Epithelial cell of prostate (primary cell): ENCODE data around the gene MTA2.
"Not testable (repeated sequence)": the region's sequence is repeated elsewhere in the genome, so short reads cannot be mapped to it uniquely, and the experiment has no call there.

Experiments used
- DNase-seq: peaks from one replicate; pipeline ENCODE4 v3.0.0-alpha.2; 2011; ENCODE audit warnings: low read depth, low spot score
- H3K27ac ChIP-seq: fragments of 450-650 bp; 2 replicates; pipeline ENCODE4 v1.5.1; 2017; ENCODE audit warnings: mild to moderate bottlenecking

MTA2 gene

GRCh38 chr11:62593434-62594044 lies 8.1 kb downstream of the MTA2 start:
- no peak overlapping the region for H3K27ac ChIP-seq
- DNase-seq: peak; percentile 48

- DNase-seq: no peak
- H3K27ac ChIP-seq: peak overlapping the region; percentile 81
These were observed 8.7 kb downstream of the MTA2 start for GRCh38 chr11:62592989-62593421.

- no peak for DNase-seq
- H3K27ac ChIP-seq: peak overlapping the region; percentile 81
These were observed 9.4 kb downstream of the MTA2 start for GRCh38 chr11:62592146-62592815.

- H3K27ac ChIP-seq: peak within 1 kb of the TSS; percentile 81
- peak; percentile 98 for DNase-seq
These were observed 10.1 kb downstream of the MTA2 start, which contains the start of gene TUT1 for GRCh38 chr11:62591448-62592145. Gene TUT1, minus strand, starts transcription at chr11:62591523. Its CDS starts 38 bp downstream, at chr11:62591485.

GRCh38 chr11:62588966-62589637 lies 12.6 kb downstream of the MTA2 start:
- no peak overlapping the region for H3K27ac ChIP-seq
- DNase-seq: no peak

GRCh38 chr11:62585356-62585755 lies 16.3 kb downstream of the MTA2 start:
- H3K27ac ChIP-seq: peak overlapping the region; percentile 28
- not testable (repeated sequence) for DNase-seq

GRCh38 chr11:62581735-62582134 lies 19.9 kb downstream of the MTA2 start:
- H3K27ac ChIP-seq, DNase-seq: not testable (repeated sequence)

- no peak for DNase-seq
- no peak overlapping the region for H3K27ac ChIP-seq
These were observed 20.5 kb downstream of the MTA2 start for GRCh38 chr11:62580959-62581715.

GRCh38 chr11:62579252-62579651 lies 22.4 kb downstream of the MTA2 start:
- H3K27ac ChIP-seq: no peak overlapping the region
- DNase-seq: no peak

- no peak overlapping the region for H3K27ac ChIP-seq
- DNase-seq: no peak
These were observed 23.1 kb downstream of the MTA2 start for GRCh38 chr11:62578541-62578940.

- H3K27ac ChIP-seq: no peak overlapping the region
- no peak for DNase-seq
These were observed 24.5 kb downstream of the MTA2 start for GRCh38 chr11:62577046-62577714.

- DNase-seq: no peak
- no peak overlapping the region for H3K27ac ChIP-seq
These were observed 25.8 kb downstream of the MTA2 start for GRCh38 chr11:62575837-62576236.

GRCh38 chr11:62575156-62575555 lies 26.5 kb downstream of the MTA2 start:
- DNase-seq: no peak
- H3K27ac ChIP-seq: no peak overlapping the region

GRCh38 chr11:62574363-62575071 lies 27.1 kb downstream of the MTA2 start:
- peak overlapping the region; percentile 78 for H3K27ac ChIP-seq

GRCh38 chr11:62573592-62574362 lies 27.9 kb downstream of the MTA2 start, which contains the start of gene EEF1G:
Gene EEF1G, minus strand, starts transcription at chr11:62573891. Its CDS starts 49 bp downstream, at chr11:62573842.
- peak within 1 kb of the TSS; percentile 78 for H3K27ac ChIP-seq
- DNase-seq: peak; percentile 99

More at GRCh38 chr11:62574363-62575071, 27.1 kb downstream of the MTA2 start:
- DNase-seq: no peak

- H3K27ac ChIP-seq: peak overlapping the region; percentile 78
- no peak for DNase-seq
These were observed 28.6 kb downstream of the MTA2 start for GRCh38 chr11:62573006-62573591.

GRCh38 chr11:62572431-62572830 lies 29.2 kb downstream of the MTA2 start:
- DNase-seq: no peak
- H3K27ac ChIP-seq: peak overlapping the region; percentile 78
